Stimulated activated CD8-positive, alpha-beta memory T cell treated with anti-CD3 and anti-CD28 coated beads, Interleukin-4, amount 100 ng/mL, for 1 hour (primary cell): ENCODE measurements around the gene TALDO1.

Experiments
- DNase-seq, 2 donors: peaks; one replicate each; pipeline ENCODE4 v3.0.0-alpha.2; 2020; ENCODE audit warnings: low read depth in 2 of 2, low spot score in 1 of 2

The TALDO1 gene

DNA sequence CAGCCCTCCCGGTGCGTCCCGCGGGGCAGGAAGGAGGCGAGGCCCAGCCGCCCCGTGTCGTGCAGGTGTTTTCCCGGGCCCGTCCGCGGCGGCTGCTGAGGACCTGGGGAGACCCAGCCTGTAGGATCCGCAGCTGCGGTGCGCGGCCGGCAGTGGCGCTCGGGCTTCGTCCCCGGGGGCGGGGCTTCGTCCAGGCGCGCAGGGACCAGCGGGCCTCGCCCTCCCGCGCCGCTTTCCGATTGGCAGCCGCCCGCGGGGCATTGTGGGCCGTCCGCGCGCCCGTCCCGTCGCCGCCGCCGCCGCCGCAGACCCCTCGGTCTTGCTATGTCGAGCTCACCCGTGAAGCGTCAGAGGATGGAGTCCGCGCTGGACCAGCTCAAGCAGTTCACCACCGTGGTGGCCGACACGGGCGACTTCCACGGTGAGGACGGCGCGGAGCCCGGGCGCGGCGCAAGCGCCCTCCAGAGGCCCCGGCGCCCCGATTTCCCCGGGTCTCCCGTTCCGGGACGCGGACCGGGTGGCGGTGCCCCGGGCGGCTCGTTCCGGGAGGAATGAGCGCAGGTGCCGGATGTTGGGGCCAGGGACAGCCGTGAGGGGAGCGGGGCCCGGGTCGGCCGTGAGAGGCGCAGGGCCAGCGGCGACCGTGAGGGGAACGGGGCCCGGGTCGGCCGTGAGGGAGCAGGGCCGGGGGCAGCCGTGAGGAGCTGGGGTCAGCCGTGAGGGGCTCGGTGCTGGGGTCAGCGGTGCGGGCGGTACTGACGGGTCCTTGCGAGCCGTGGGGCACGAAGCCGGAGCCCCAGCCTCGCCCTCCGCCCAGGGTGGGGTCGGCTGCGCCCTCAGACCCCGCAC, at the start of gene TALDO1:
Gene TALDO1 (plus strand): TSS at position 307 of the 849 bp plus-strand sequence. CDS start 18 bp downstream, at position 325.
- DNase-seq, result peak; percentile 53 to 60

DNA sequence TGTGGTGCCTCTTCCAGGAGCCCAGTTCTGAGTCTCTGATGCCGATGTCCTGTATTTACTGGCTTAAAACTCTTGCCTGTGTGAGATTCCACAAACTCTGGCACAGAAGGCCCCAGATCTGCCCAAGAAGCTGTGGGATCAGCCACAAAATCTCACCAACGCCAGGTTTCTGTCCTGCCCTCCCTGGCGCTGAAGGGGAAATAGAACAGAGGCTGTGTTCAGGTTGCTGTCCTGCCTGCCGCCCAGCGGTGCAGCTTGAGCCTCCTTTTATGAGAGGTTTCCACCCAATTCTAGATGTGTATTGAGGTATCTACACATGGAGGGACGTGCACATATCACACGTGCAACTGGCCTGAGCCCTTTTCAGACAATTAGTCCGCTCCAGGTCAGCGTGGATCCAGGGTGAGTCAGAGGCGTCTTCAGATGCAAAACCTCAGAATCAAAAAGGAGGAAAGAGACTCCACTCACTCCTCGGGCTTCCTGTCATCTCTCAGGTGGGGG, 49.4 kb upstream of the TALDO1 start:
- no peak for DNase-seq

- no peak for DNase-seq
These were observed 48.7 kb upstream of the TALDO1 start for GRCh38 chr11:698493-699115.

DNA sequence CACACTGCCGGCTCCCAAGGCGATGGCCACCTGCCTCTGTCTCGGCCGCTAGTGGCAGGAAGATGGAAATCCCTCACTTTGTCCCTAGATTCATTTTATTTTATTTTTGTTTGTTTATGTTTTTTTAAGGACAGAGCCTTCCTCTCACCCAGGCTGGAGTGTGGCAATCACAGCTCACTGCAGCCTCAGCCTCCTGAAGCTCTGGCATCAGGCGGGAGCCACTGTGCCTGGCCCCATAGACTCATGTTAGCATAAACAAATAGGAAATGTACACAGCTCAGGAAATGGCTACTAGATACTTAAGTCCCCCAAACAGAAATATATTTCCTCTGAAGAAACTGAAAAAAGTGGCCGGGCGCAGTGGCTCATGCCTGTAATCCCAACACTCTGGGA, 48.2 kb upstream of the TALDO1 start:
- no peak for DNase-seq

- no peak for DNase-seq
These were observed 47.5 kb upstream of the TALDO1 start for GRCh38 chr11:699753-700152.

GRCh38 chr11:701741-702461, 45.4 kb upstream of the TALDO1 start:
- DNase-seq, result no peak

GRCh38 chr11:702462-703461, 44.5 kb upstream of the TALDO1 start:
- DNase-seq, result no peak

GRCh38 chr11:703506-703905, 43.8 kb upstream of the TALDO1 start:
- DNase-seq, result no peak

DNA sequence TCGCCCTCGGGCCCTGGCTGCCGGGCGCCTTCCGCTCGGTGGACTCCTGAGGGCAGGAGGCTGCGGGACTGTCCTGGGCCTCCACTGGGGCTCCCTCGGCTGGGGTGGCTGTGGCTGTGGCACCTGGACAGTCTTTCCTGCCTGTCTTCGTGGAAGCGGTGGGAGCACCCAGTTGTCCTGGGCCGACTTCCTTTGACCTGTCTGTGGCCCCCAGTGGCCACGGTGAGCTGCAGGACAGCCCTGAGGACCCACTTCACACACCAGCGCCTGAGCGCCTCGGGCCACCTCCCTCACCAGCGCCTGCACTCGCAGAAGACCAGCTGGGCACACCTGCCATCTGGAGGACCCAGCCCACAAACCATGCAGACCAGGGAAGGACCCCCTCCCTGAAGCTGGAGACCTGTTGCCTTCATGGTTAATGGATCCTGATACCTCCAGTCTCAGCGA, 43.0 kb upstream of the TALDO1 start:
- no peak for DNase-seq

DNA sequence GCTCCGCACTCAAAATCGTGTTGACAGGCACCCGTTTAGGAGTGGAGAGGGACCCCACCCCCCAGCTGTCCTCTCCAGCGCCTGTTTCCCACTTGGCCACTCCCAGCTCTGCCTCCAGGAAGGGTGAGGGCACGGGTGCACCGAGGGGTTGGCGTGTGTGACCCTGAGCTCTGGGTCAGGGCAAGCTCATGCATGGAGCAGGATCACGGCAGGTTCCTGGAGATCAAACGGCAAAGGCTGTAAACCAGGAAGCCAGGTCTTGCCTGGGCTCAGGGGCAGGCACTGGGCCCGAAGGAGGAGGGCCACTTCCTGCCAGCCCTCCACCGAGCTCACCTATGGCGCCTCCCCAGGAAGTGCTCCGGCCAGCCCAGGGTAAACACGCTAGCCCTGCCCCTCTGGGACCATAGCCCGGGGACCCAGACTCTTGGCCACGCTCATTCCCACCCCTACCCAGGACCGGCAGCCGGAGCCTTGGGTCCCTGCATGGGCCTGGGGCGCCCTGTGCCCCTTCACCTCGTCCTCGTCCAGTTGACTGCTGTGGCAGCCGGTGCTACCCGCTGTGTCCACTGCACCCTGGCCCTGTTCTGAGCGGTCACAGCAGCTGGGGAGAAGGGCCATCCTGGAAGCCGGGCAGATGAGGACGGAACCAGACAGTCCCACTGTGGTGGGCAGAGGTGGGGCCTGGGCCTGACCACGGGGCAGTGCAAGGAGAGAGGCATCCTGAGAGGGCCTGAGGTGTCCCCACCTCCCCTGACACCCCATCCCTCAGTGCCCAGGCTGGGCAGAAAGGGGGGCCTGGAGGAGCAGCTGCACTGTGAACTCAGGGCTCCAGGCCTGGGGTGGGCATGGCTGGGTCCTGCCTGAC, 42.3 kb upstream of the TALDO1 start:
- DNase-seq, result no peak

- no peak for DNase-seq
These were observed 41.4 kb upstream of the TALDO1 start, which contains the start of gene EPS8L2 for GRCh38 chr11:705646-706438. Gene EPS8L2 (plus strand): TSS chr11:706231. CDS start chr11:709408, 3,177 bp downstream.

- no peak for DNase-seq
These were observed 40.8 kb upstream of the TALDO1 start for GRCh38 chr11:706439-706956.

DNA sequence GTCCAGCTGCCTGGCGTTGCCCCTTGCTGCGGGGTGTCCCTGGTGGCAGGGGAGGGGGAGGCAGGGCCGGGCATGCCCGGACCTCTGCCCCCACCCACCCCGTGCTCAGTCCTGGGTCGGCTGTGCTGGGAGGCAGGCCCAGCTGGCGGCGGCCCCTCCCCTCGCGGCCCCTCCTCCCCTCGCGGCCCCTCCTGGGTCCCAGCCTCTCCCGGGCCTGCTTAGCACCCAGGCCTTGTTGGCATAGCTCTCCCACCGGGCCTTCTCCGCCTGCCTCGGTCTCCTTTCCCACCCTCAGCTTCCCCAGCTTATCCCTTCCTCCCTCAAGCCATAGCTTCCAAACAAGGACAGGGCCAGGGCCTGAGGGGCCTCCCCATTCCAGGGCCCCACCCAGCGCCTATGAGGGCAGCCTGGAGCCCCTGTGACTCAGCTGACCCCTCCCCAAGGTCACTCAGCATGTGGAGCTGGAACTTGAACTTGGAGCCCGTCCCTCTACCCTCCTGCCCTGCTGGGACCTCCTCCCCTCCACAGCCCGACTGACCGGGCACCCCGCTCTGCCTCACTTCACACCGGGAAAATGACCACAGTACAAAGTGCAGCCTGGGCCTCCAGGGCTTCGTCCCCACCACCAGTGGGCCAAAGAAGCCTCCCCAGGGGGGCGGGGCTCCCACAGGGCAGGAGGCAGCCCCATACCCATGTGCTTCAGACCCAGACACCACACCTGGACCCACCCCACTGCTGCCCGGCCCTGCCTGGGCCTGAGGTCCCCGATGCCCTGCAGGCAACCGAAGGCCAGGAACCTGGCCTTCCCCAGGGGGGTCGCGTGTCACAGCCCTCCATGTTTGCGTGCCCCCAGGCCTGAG, 40.1 kb upstream of the TALDO1 start:
- no peak for DNase-seq

DNA sequence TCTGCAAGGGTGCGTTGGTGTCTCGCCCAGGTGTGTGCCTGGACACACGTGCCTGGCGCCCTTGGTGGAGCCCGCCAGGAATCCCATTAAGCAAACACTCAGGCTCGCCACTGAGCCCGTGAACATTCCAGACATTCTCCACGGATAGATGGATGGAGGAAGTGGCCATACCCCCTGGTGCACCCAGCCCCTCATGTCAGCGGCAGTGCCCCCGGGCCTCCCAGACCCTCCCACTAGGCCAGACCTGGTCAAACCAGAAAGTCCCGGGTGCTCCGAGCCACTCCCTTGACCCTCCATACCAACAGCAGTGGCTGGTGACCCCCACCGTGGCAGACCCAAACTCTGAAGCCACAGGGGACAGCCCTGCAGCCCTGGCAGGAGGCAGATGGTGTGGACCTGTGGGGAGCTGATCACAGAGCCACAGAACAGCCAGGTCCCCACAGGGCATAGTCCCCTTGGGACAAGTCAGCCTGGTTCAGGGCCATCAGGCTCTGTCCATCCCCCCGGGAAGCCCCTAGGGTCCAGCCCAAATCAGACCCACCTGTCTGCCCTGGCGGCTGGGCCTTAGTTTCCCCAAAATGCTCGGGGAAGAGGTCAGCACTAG, 39.3 kb upstream of the TALDO1 start:
- DNase-seq, result no peak

GRCh38 chr11:708511-708910, 38.8 kb upstream of the TALDO1 start:
- no peak for DNase-seq

GRCh38 chr11:709109-709997, 37.9 kb upstream of the TALDO1 start:
- DNase-seq, result no peak
